Bronchial epithelial cell (primary cell): Measurements from ENCODE around the gene HADH. TPM values are rescaled to one million over a fixed set of nuclear protein-coding genes. Genes with fewer than 3 reads are reported as not detected.

Source experiments
- DNase-seq: peaks from one replicate; pipeline ENCODE4 v3.0.0-alpha.2; 2010; ENCODE audit warnings: low read depth
- FAIRE-seq: peaks from 2 replicates; lab custom pipeline; 2011; peaks lifted over from hg19 to GRCh38; lab: Jason Lieb, UNC
- H3K27me3 ChIP-seq: 2 replicates; pipeline ENCODE4 v1.5.1; 2011; ENCODE audit warnings: low read length; ENCODE audit not compliant: control insufficient read depth, insufficient read depth
- H3K36me3 ChIP-seq: 2 replicates; pipeline ENCODE4 v1.5.1; 2011; ENCODE audit warnings: low read length; ENCODE audit not compliant: control insufficient read depth, insufficient read depth
- H3K4me3 ChIP-seq: 2 replicates; pipeline ENCODE4 v1.5.1; 2011; ENCODE audit warnings: mild to moderate bottlenecking, low read depth, low read length, control low read depth
- CTCF ChIP-seq: IDR thresholded peaks from 2 replicates; pipeline ENCODE4 v1.5.1; 2011; ENCODE audit warnings: mild to moderate bottlenecking, moderate library complexity, low read length, control low read depth, inconsistent platforms; ENCODE audit not compliant: insufficient read depth, severe bottlenecking
- total RNA-seq: library from RNA; depleted of rRNA; stranded (reverse); fragments of >200 nt; gene quantifications from 2 replicates; pipeline ENCODE4 v1.2.1, GENCODE V29; 2014

HADH gene
- total RNA-seq, 1 donor from 2014 or later: 7.1 TPM

GRCh38 chr4:108029016-108029720, 39.5 kb downstream of the HADH start:
- H3K36me3 ChIP-seq: peaks cover 6% of the 10 kb centered on the region
- FAIRE-seq: peak; percentile 13

GRCh38 chr4:108029731-108030130, 40.0 kb downstream of the HADH start:
- no peak overlapping the region for H3K4me3 ChIP-seq
- no peak for FAIRE-seq
- H3K27me3 ChIP-seq: no peaks in the 10 kb centered on the region
- peaks cover 6% of the 10 kb centered on the region for H3K36me3 ChIP-seq
- no peak for DNase-seq
- no peak for TF ChIP-seq CTCF

More at GRCh38 chr4:108029016-108029720, 39.5 kb downstream of the HADH start:
- H3K4me3 ChIP-seq: no peak overlapping the region
- H3K27me3 ChIP-seq: no peaks in the 10 kb centered on the region
- TF ChIP-seq CTCF: no peak
- DNase-seq: no peak

- peak; percentile 42 for TF ChIP-seq CTCF
- peaks cover 6% of the 10 kb centered on the region for H3K36me3 ChIP-seq
- DNase-seq: peak; percentile 52
- no peaks in the 10 kb centered on the region for H3K27me3 ChIP-seq
- no peak overlapping the region for H3K4me3 ChIP-seq
- FAIRE-seq: peak; percentile 40
Measured at GRCh38 chr4:108030332-108030731, 40.6 kb downstream of the HADH start.

- DNase-seq (peak; percentile 69), FAIRE-seq (no peak)
- TF ChIP-seq CTCF: no peak
- no peak overlapping the region for H3K4me3 ChIP-seq
- H3K27me3 ChIP-seq: no peaks in the 10 kb centered on the region
- H3K36me3 ChIP-seq: peaks cover 6% of the 10 kb centered on the region
Measured at GRCh38 chr4:108031427-108032083, 41.9 kb downstream of the HADH start.

- no peak for DNase-seq
- Histone ChIP-seq H3K36me3 (peaks cover 5% of the 10 kb centered on the region), H3K27me3 (no peaks in the 10 kb centered on the region), H3K4me3 (no peak overlapping the region)
- TF ChIP-seq CTCF: no peak
- FAIRE-seq: no peak
Measured at GRCh38 chr4:108033348-108033747, 43.7 kb downstream of the HADH start.

GRCh38 chr4:108034565-108034964, 44.9 kb downstream of the HADH start:
- Histone ChIP-seq H3K27me3 (no peaks in the 10 kb centered on the region), H3K4me3 (no peak overlapping the region), H3K36me3 (peaks cover 2% of the 10 kb centered on the region)
- no peak for FAIRE-seq
- no peak for DNase-seq
- TF ChIP-seq CTCF: no peak
